ENCODE measurements around the gene NSUN2.

Gene NSUN2

GRCh38 chr5:6616632-6617031 lies 16.2 kb downstream of the NSUN2 start:
- no peaks in the 10 kb centered on the region for H3K27me3 ChIP-seq (replicated peaks; ENCODE audit: insufficient read depth, low read length)
- H3K9me2 ChIP-seq (replicated peaks; ENCODE audit: insufficient read depth, low read length): no peaks in the 10 kb centered on the region
- H3K27ac ChIP-seq (ENCODE audit: low read length): no peak overlapping the region
- H3K9me3 ChIP-seq (replicated peaks; ENCODE audit: insufficient read depth, low read length): no peaks in the 10 kb centered on the region
- H3K36me3 ChIP-seq (replicated peaks; ENCODE audit: insufficient read depth, low read length): peaks cover 38% of the 10 kb centered on the region
- peaks cover 80% of the 10 kb centered on the region for H3K79me2 ChIP-seq (ENCODE audit: low read length)
- H3K9ac ChIP-seq (ENCODE audit: low read length): no peak overlapping the region
- H3K4me3 ChIP-seq (ENCODE audit: low read length): no peak overlapping the region
- H3K4me1 ChIP-seq (ENCODE audit: low read length): 0 out of 2 replicates have a peak, but pooled peaks cover 3% of the 10 kb centered on the region
- peaks cover 9% of the 10 kb centered on the region; the same call in 1 of the 2 replicates for H4K20me1 ChIP-seq (ENCODE audit: insufficient read depth, low read length)
- H2AFZ ChIP-seq (ENCODE audit: low read length): no peak overlapping the region
- TF ChIP-seq CTCF (IDR thresholded peaks at IDR 0.05; ENCODE audit: low read length): no peak
- no peak for TF ChIP-seq EZH2 (optimal IDR thresholded peaks at IDR 0.05; ENCODE audit: low read depth, low read length)
- no peak for TF ChIP-seq EZH2phosphoT487 (IDR thresholded peaks at IDR 0.05; ENCODE audit: low read length)
- H3F3A ChIP-seq (ENCODE audit: insufficient read depth, low read length): no peaks in the 10 kb centered on the region
- H3K4me2 ChIP-seq (ENCODE audit: low read depth, low read length): no peak overlapping the region
- DNase-seq: no peak

- H3K4me2 ChIP-seq (ENCODE audit: low read depth, low read length): no peak overlapping the region
- H3K9ac ChIP-seq (ENCODE audit: low read length): no peak overlapping the region
- H3K27ac ChIP-seq (ENCODE audit: low read length): no peak overlapping the region
- H3K4me3 ChIP-seq (ENCODE audit: low read length): no peak overlapping the region
- no peaks in the 10 kb centered on the region for H3K9me2 ChIP-seq (replicated peaks; ENCODE audit: insufficient read depth, low read length)
- no peak for DNase-seq
- H2AFZ ChIP-seq (ENCODE audit: low read length): no peak overlapping the region
- no peaks in the 10 kb centered on the region for H3F3A ChIP-seq (ENCODE audit: insufficient read depth, low read length)
- H3K36me3 ChIP-seq (replicated peaks; ENCODE audit: insufficient read depth, low read length): peaks cover 44% of the 10 kb centered on the region
- H3K79me2 ChIP-seq (ENCODE audit: low read length): peaks cover 81% of the 10 kb centered on the region
- H3K27me3 ChIP-seq (replicated peaks; ENCODE audit: insufficient read depth, low read length): no peaks in the 10 kb centered on the region
- TF ChIP-seq EZH2 (optimal IDR thresholded peaks at IDR 0.05; ENCODE audit: low read depth, low read length) (no peak), EZH2phosphoT487 (IDR thresholded peaks at IDR 0.05; ENCODE audit: low read length) (no peak), CTCF (IDR thresholded peaks at IDR 0.05; ENCODE audit: low read length) (no peak)
- H4K20me1 ChIP-seq (ENCODE audit: insufficient read depth, low read length): peaks cover 13% of the 10 kb centered on the region; the same call in 1 of the 2 replicates
- no peaks in the 10 kb centered on the region for H3K9me3 ChIP-seq (replicated peaks; ENCODE audit: insufficient read depth, low read length)
- H3K4me1 ChIP-seq (ENCODE audit: low read length): 0 out of 2 replicates have a peak, but pooled peaks cover 3% of the 10 kb centered on the region
These were observed 17.6 kb downstream of the NSUN2 start for GRCh38 chr5:6615034-6615815.

GRCh38 chr5:6611334-6612256 lies 21.2 kb downstream of the NSUN2 start:
- Histone ChIP-seq H3K9ac (ENCODE audit: low read length) (no peak overlapping the region), H3K36me3 (replicated peaks; ENCODE audit: insufficient read depth, low read length) (peaks cover 38% of the 10 kb centered on the region), H3K4me3 (ENCODE audit: low read length) (no peak overlapping the region), H2AFZ (ENCODE audit: low read length) (no peak overlapping the region), H3K9me2 (replicated peaks; ENCODE audit: insufficient read depth, low read length) (no peaks in the 10 kb centered on the region), H4K20me1 (ENCODE audit: insufficient read depth, low read length) (peaks cover 13% of the 10 kb centered on the region; the same call in 1 of the 2 replicates), H3K79me2 (ENCODE audit: low read length) (peaks cover 61% of the 10 kb centered on the region), H3K9me3 (replicated peaks; ENCODE audit: insufficient read depth, low read length) (no peaks in the 10 kb centered on the region), H3K4me2 (ENCODE audit: low read depth, low read length) (no peak overlapping the region), H3K27me3 (replicated peaks; ENCODE audit: insufficient read depth, low read length) (no peaks in the 10 kb centered on the region), H3K27ac (ENCODE audit: low read length) (no peak overlapping the region), H3K4me1 (ENCODE audit: low read length) (no peaks in the 10 kb centered on the region), H3F3A (ENCODE audit: insufficient read depth, low read length) (no peaks in the 10 kb centered on the region)
- no peak for DNase-seq
- TF ChIP-seq EZH2phosphoT487 (IDR thresholded peaks at IDR 0.05; ENCODE audit: low read length): no peak
- TF ChIP-seq EZH2 (optimal IDR thresholded peaks at IDR 0.05; ENCODE audit: low read depth, low read length): no peak
- no peak for TF ChIP-seq CTCF (IDR thresholded peaks at IDR 0.05; ENCODE audit: low read length)
